HG02885 (cell line): ENCODE results near the gene GIGYF1.
A peak's percentile ranks its signal among the peaks of the same experiment; 100 is the strongest.
"Not testable (repeated sequence)": the region's sequence is repeated elsewhere in the genome, so short reads cannot be mapped to it uniquely, and the experiment has no call there.

ENCODE experiments used
- ATAC-seq: cut with Tn5 transposase; IDR thresholded peaks from one replicate; pipeline ENCODE4 v1.9.1; 2021; ENCODE audit warnings: mild to moderate bottlenecking; ENCODE audit not compliant: unreplicated experiment, poor library complexity

The GIGYF1 gene

DNA sequence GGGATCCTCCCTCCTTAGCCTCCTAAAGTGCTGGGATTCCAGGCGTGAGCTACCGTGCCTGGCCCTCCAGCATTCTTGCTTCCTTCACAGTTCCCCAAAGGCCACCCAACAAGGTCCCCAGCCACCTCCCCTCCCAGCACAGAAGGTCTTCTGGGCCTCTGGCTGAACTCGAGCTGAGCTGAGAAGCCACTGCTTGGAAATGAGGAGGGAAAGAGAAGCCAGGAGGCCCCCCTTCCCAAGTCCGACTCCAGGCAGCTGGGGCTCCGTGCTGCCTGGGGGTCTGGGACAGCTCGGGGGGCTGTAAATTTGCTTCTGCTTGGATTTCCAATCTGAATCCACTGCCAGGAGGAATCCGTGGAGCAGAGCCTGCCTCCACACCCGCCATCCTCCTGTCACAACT lies 20.7 kb upstream of the GIGYF1 start:
- no peak for ATAC-seq

- no peak for ATAC-seq
Measured at GRCh38 chr7:100711369-100711768, 17.3 kb upstream of the GIGYF1 start.

DNA sequence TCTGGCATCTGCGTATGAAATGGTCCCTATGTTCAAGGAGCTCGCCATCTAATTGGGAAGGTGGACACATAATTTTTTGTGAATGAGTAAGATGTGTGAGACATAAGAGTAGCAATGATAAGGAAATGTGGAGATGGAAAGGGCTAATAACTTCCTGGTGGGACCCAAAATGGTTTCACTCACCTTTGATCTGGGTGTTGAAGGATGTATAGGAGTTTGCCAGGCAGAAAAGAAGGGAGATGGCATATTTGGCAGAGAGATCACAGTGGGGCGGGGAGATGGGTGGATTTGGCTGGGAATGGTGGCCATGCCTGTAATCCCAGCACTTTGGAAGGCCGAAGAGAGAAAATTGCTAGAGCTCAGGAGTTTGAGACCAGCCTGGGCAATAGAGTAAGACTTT lies 16.4 kb upstream of the GIGYF1 start:
- no peak for ATAC-seq

DNA sequence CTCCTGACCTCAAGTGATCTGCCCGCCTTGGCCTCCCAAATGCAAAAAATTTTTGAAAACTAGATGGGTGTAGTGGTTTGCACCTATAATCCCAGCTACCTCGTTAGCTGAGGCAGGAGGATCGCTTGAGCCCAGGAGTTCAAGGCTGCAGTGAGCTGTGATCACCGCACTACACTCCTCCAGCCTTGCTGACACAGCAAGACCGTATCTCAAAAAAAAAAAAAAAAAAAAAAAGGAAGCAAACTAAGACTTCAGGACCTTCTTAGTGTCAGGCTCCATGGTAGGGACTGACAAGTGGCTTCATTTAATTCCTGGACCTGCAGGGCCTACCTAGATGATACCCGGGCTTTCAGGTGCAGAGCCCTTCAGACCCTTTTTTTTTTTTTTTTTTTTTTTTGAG lies 14.3 kb upstream of the GIGYF1 start:
- no peak for ATAC-seq

- ATAC-seq = no peak
Measured at GRCh38 chr7:100706672-100707311, 12.7 kb upstream of the GIGYF1 start.

GRCh38 chr7:100705753-100706671 lies 12.0 kb upstream of the GIGYF1 start, which contains the start of gene POP7:
POP7 (plus strand) TSS chr7:100706121; CDS start chr7:100706831, 710 bp downstream.
- ATAC-seq = peak; percentile 91

DNA sequence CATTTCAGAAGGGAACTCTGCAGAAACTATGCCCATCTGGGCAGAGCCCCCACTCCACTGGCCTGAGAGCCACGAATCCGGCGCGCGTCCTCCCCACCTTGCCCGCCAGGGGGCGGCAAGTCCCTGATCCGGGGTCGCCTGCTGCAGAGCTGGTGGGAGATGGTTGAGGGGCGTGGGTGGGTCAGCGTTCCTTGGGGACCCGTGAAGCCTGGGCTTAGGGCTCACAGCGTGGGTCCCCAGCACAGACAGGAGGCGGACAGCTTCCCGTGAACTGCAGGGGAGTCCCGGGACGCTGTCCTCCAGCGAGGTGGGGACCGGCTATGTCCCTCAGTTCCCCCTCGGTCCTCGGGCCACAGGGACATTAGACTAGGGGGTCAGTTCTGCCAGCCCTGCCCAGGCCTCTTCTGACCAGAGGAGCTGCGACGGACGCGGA lies 11.3 kb upstream of the GIGYF1 start:
- ATAC-seq = peak; percentile 62

- ATAC-seq = not testable (repeated sequence)
Measured at GRCh38 chr7:100701089-100701488, 7.0 kb upstream of the GIGYF1 start.

- no peak for ATAC-seq
Measured at GRCh38 chr7:100699018-100699417, 5.0 kb upstream of the GIGYF1 start.

GRCh38 chr7:100696123-100696521 lies 2.1 kb upstream of the GIGYF1 start:
- no peak for ATAC-seq

DNA sequence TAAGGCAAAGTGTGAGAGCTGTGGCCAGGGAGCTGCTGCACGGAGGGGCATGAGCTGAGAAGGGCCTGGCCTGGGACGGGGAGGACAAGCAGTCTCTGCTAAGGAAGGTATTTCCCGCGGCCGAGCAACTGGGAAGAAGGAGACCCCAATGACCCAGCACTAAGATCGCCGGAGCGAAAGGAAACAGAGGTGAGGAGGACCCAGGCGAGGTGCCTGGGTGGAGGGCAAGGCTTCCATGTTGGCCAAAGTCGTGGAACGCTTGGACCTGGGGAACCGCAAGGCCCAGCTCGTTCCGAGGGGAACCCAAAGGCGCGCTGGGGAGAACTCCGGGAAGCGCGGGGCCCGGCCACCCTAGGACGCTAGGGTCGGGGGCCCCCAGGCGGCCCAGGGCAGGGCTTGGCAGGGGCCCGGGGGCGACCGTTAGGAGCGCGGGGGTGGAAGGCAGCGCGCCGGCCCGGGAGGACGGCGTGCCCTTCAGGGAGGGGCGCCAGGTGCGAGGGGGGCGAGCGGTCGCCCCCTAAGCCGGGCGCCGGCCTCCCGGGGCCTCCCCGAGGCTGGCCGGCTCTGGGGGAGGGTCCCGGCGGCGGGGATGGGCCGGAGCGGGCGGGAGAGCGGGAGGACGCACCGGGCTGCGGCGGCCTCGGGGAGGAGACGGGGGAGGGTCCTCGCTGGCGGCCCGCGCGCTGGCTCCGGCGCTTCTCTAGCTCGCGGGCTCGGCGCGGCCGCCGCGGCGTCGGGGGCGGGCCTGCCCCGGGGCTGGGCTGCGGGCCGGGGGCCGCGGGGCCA lies 545 bp downstream of the GIGYF1 start:
- peak; percentile 21 for ATAC-seq

- no peak for ATAC-seq
Measured at GRCh38 chr7:100692578-100692961, 1.5 kb downstream of the GIGYF1 start.

DNA sequence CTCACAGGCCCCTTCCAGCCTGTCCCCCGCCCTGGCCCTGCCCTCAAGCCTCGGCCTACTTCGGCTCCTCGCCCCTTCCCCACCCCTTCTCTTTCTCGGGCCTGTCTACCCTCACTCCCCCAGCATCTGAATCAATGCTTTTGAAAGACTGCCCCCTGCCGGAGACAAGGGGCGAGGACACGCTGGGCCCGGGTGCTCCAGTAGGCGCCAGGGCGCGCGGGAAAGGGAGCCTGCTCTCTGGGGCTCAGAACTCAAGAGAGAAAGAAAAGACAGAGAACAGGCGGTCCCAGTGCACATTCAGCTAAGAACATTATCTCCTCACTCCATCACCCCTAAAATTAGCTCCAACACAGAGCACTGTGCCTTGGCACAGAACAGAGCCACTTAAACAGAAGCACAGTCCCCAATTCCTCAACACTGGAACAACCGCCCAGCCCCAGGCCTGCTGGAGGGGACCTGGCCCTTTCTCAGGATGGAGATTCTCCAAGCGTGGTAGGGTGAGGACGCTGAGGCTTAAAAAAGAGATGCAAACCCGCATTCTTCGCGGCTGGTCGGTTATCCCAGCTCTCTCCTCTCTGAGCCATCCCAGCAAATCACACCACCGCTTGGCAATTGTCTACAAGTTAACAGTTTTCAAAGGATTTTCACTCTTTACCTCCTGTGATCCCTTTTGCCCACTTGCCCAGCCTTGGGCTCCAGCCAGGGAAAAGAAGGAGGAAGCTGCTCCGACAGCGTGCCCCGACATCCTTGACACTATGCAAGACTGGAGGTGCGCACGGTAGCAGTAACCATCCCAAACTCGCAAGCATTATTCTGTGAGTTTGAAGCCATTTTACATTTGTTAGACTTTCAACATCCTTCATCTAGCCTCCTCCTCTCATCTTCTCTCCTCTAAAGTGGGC lies 2.1 kb downstream of the GIGYF1 start:
- ATAC-seq = peak; percentile 48

- ATAC-seq = no peak
Measured at GRCh38 chr7:100689230-100690135, 4.6 kb downstream of the GIGYF1 start.

DNA sequence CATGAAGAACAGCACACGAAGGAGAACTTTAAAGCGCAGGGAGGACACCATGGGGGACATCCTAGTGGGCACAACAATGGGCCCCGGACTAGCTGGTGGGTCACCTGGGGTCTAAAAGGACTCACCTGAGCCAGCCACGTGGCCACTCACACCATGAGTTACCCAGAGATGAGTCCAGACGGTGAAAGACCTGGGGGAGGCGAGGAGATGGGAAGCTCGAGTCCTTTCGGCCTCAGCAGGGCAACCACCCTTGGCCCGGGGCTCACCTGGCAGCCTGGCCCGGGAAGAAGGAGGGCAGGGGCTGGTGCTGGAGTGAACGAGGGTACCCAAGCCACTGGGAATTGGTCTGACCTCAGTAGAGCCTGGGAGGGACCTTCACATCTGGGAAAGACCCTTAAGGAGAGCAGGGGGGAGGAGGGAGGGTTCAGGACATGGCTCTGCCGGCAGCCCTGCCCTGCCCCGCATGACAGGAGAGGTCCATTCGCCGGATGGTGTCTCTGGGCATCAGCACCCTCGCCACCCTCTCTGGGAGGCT lies 5.7 kb downstream of the GIGYF1 start:
- no peak for ATAC-seq

DNA sequence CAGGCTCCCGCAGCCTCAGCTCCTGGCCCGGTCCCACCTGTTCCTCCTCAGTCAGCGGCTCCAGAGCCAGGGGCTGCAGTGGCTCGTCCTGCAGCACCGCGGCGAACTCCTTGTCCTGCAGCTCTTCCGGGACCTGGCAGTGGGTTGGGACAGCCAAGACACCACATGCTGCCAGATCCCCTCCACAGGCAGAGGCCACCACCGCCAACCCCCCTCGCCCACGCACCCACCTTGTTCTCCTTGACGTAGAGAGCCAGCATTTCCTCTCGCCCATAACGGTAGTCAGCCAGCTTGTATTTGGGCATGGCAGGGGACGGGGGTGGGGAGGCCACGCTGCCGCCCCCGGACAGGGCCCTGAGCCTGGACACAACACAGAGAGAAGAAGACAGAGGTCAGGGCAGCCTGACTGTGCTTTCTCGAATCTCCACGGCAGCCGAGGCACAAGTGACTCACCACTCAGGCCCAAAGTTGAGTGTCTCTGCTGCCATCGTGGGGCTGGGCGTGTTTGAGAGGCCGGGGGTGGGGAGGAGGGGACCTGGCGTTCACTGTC lies 6.2 kb downstream of the GIGYF1 start:
- no peak for ATAC-seq

DNA sequence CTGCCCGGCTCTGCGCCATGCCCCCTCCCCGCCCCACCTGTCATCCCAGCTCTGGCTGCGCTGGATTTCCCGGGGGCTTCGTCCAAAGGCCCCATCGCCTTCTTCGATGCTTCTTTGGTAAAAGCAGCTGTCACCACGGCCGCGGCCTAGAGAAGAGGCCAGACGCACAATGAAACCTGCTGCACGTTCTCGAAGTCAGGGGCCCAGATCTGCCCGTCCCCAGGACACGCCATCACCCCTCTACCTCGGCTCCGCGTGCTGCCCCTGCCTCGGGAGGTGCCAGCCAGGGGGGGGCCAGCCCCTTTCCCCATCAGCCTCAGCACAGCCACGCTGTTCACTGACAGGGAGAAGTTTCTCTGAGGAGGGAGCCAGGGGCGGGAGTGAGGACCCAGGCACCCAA lies 6.8 kb downstream of the GIGYF1 start:
- no peak for ATAC-seq

DNA sequence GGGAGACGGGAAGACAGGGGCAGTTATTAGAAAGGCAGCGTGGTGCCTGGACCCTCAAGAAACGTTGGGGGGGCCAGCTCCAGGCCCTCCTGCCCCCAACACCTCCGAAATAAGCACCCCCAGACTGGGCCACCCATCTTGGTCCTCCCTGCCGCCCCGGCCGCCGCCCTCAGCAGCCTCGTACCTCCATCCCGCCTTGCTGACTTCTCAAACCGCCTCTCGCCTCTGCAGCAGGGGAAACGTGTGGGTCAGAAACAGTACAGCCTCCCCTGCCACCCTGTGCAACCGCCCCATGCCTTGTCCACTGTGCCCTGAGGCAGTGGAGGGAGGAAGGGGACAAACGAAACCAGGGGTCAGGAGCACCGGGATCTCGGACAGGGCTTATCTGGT lies 7.2 kb downstream of the GIGYF1 start:
- ATAC-seq = no peak
